SKM-1 (cell line): ENCODE results near the gene ITPA.
"Not testable (repeated sequence)": the region's sequence is repeated elsewhere in the genome, so short reads cannot be mapped to it uniquely, and the experiment has no call there.

Source experiments
- DNase-seq: peaks from one replicate; lab custom pipeline; 2025; ENCODE audit not compliant: unreplicated experiment; lab: John Stamatoyannopoulos, UW

ITPA gene

DNA sequence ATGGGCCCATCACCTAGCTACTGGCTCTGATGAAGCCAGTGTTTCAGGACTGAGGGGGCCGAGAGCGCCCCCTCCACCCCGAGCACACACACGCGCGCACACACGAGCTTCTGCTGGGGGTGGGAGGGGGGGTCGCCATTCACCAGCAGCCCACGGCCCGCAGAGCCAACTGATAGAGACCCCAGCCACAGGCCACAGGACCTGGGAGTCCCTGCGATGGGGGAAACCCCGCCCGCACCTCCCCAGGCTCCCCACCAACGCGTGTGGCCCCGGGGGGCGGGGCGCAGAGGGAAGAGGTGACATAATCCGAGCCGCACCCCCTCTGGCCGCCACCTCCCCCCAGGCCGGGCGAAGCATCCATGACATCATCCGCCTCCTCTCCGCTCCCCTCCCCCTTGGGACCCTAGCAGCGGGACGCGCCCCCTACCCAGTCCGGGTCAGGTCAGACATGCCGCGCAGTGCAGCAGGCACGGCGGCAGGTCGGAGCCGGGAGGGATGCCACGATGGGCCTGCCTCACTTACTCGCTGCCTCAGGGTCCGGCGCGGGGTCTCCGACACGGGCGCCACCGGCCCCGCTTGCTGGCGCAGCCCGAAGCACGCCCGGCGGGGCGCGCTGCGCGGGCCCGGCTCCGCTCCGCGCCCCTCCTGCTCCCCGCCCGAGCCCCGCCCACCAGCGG, 36.2 kb upstream of the ITPA start, which contains the start of gene LZTS3:
TSS of gene LZTS3 (minus strand) at position 617 of the 677 bp plus-strand sequence. CDS start 6,386 bp downstream, outside the sequence.
- DNase-seq = no peak

DNA sequence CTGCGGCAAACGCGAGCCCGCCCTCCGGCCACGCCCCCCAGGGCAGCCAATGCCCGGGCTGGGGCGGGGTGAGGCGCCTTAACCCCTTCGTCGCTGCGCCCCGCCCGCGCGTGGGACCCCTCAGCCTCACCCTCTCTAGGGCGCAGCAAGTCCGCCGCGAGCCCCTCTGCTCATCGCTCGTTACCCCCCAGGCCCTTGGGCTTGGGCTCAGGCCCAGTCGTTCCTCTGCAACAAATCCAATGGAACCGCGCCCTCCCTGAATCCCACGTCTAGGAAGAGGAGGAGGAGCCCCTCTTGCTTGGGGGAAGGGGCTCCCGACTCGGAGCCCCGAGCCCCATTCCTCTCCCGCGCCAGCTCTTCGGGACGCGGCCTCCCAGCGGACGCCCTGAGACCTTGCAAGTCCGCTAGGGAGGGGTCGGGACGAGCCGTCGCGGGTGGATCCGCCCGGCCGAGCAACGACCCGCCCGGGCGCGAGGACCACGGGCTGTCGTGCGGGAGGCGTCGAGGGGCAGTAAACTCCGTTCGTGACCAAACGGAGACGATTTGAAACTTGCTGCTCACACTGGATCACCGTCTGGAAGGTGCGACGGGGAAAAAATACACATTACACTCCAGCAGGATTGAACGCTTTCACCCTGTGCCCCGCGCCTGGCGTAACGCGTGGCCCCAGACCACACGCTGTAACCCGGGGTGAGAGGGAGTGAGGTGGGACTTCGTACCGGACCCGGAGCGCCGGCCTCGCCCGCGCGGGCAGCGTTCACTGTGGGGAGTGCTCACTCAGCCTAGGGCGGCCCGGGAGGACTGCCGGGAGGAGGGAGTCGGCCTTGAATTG, 35.5 kb upstream of the ITPA start:
- peak; percentile 17 for DNase-seq

DNA sequence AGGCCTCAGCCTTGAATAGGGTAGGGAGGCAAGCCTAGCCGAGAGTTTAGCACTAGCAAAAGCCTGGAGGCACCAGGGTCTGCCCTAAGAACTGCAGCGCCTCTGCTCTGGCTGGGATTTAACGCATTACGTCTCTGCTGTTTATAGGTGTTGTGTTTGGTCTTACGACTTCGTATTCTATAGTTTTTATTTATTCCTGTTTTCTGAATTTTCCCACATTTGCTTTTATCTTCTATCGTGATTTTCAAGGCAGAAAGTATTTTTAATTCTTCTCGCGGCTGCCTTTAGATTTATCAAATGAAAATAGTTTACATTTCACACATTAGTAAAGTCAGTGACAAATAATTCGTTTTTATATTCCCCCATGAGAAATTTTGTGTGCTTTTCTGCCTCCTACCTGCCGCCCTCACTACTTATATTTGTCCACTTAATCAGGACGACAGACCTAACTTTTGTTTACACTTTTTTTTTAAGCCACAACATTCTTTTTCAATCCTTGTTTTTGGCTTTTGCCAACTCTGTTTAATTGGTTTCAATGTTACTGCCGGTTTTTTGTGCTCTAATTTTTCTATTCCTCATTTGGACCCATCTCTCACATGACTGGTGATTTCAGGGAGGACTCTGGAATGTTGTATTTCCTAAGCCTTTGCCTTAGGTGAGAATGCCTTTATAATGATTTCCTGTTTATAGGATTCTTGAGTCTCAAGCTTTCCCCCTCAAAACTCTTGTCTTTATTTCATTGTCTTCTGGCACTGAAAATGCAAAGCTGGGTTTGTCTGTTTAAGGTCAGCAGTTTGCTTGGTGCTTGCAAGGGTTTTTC, 34.6 kb upstream of the ITPA start:
- no peak for DNase-seq

DNA sequence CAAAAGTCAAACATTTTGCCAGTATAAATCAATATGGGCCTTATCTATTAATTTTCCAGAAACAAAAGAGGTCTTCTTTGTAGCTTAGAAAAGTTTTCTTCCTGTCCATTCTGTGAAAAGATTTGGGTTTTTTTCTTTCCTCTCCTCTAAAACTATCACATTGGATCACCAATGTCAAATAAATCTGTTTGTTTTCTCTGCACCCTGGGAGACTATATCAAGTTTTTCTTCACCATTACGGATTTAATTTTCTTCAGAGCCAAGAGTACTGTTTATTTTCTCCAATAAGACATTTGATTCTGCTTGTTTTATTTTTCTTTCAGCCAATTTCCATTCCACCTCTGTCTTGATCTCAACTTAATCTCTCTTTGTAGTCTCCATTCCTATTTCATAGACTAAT, 34.0 kb upstream of the ITPA start:
- DNase-seq = no peak

DNA sequence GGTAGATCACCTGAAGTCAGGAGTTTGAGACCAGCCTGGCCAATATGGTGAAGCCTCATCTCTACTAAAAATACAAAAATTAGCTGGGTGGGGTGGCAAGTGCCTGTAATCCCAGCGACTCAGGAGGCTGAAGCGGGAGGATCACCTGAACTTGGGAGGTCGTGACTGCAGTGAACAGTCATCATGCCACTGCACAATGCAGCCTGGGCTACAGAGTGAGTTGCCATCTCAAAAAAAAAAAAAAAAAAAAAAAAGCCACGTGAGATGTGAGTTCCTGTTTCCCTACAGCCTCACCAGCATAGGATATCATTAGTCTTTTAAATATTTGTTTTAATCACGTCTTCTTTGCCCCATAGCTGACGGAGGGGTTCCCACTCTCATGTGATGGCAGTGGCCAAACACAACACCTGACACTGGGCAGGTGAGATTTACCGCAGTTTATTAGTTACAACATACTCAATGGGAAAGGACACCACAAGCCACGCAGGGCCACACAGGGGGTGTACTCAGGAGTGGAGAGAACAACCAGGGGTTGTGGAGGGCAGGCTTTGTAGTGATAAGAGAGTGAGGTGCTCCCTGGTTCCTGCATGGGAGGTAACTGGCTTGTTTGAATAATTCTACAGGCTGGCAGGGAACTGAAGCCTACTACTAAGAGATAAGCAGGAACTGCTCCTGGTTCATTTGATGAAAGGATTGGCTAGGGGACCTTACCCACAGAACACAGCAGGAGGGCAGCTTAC, 31.4 kb upstream of the ITPA start:
- DNase-seq = no peak

DNA sequence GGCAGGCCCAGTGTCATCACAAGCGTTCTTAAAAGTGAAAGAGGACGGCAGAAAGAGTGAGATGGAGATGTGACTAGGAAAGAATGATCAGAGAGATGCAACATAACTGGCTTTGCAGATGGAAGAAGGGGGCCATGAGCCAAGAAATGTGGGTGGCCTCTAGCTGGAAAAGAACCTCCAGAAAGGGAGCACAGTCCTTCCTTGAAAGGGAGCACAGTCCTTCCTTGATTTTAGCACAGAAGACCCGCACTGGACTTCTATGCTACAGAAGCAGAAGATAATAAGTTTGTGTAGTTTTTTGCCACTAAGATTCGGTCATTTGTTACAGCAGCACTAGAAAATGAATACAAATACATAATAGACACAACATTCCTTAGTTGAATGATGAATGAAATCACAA, 29.0 kb upstream of the ITPA start:
- no peak for DNase-seq

DNA sequence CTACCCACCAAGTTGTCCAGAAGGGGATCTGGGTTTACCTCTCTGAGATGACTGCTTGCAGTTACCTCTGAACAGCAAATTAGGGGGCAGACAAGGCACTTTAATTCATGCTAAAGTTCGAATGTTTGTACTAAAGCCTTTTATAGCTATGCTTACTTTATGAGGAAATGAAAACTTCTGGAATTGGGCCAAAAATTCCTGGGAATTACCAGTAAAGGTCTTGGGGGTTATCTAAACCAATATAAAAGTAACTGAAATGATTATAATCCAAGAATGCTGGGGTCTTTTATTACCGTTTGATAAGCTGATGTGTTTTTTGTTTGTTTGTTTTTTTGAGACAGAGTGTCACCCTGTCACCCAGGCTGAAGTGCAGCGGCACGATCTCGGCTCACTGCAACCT, 28.0 kb upstream of the ITPA start:
- DNase-seq = no peak

DNA sequence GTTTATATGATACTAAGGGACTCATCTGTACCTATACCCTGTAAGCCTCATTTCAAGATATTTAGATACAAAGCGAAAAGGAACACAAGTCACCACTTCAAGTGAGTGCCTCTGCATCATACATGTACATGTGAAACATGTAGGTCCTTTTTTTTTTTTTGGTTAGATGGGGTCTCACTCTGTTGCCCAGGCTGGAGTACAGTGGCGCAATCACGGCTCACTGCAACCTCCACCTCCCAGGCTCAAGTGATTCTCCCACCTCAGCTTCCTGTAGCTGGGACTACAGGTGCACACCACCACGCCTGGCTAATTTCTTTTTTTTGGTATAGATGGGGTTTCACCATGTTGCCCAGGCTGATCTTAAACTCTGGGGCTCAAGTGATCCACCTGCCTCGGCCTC, 26.9 kb upstream of the ITPA start:
- DNase-seq = not testable (repeated sequence)

DNA sequence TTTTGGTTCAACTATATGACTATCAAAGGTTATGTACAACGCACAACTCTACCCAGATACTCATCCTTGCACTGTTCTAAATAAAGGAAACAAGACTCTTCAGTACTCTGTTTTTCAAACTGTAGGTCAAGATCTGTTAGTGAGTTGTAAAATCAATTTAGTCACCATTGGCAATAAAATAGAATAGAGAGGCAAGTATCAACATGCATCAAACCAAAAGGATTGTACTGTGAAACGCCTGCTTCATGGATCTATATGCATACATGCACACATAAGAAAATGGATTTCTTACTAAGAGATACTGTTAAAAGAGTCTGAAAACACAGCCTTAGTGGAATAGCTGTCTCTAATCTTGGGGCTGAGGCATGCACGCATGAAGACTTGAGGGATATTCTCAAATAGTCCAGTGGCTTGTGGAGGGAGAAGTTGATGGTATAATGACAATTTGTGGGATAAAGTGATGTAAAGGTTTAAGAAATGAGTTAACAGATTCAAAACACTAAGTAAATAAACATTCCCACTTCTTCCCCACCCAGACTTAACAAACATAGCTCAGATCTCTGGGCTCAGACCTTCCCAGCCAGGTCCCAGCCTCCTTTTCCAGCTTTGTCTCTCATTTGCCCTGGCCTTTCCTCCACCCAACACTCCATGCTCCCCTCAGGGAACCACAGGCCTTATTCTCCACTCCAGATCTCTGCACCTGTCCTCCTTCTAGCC, 25.2 kb upstream of the ITPA start:
- DNase-seq = no peak

DNA sequence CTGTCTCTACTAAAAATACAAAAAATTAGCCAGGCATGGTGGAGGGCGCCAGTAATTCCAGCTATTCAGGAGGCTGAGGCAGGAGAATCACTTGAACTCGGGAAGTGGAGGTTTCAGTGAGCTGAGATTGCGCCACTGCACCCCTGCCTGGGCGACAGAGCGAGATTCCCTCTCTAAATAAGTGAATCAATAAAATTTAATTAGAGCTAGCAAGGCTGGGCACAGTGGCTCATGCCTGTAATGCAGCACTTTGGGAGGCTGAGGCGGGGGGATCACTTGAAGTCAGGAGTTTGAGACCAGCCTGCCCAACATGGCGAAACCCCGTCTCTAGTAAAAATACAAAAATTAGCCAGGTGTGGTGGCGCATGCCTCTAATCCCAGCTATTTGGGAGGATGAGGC, 21.4 kb upstream of the ITPA start:
- not testable (repeated sequence) for DNase-seq

DNA sequence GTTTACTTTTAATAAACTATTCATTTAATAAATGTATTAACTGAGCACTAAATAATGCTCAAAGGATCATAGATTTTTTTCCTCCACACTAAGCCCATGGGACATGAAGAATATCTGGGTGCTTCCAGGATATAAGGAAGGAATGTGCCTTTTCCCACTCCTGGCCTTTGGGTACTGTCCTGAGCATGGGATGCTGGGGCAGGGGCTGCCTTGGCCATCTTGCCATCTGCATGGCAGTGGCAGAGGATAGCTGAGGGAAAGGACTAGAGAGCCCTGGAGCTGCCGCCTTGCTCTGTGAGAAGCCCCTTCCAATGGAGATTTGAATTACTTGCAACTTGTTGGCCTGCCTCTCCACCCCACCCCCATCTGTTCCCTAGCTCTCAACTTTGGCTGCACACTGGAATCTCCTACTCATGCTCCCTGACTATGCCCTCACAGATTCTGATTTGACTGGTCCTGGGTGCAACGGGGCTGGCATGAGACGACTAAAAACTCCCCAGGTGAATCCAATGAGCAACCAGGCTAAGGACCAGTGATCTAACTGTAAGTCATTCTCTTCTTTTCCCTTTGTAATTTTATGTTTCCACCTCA, 20.4 kb upstream of the ITPA start:
- DNase-seq = no peak

DNA sequence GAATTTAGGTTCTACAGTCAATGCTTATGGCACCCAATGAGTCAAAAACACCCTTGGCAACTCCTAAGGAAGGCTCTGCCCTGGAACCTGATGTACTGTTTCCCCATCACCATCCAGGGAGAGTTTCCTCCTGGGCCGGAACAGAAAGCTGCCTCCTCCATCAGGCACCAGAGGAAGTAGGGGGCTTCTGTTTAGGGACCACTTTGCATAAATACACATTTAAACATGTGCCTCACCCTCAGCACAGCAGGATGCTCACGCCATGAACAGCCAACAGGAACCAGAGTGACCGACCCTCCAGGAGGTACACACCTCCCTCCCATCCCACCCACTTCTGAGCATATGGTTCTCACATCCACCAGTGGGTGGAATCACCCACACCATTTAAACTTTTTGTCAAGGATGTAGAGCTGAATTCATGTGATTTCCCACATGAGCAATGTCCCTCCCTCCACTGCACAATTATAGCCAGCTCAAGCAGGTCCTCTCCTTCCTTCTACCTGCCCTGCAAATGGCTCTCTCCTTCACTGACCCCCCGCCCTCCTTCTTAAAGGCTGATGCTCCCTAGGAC, 19.7 kb upstream of the ITPA start:
- DNase-seq = no peak

DNA sequence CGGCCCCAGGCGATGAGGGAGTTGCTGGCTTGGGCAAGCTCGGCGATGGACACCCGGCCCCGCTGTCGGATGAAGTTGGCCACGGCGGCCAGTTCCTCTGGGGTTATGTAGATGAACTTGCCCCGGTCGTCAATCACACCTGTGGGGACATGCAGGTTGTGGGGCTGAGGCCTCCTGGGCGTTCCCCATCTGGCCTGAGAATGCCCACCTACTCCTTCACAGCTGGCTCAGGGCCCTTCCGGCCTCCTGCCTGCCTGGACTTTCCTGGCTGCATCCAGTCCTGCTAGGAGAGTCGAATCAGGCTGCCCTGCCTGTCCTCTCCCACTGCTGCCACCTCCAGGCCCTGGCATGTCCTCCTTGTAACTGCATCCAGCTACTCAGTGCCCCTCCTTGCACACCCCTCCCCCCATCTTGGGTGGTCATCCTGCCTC, 18.6 kb upstream of the ITPA start:
- no peak for DNase-seq

DNA sequence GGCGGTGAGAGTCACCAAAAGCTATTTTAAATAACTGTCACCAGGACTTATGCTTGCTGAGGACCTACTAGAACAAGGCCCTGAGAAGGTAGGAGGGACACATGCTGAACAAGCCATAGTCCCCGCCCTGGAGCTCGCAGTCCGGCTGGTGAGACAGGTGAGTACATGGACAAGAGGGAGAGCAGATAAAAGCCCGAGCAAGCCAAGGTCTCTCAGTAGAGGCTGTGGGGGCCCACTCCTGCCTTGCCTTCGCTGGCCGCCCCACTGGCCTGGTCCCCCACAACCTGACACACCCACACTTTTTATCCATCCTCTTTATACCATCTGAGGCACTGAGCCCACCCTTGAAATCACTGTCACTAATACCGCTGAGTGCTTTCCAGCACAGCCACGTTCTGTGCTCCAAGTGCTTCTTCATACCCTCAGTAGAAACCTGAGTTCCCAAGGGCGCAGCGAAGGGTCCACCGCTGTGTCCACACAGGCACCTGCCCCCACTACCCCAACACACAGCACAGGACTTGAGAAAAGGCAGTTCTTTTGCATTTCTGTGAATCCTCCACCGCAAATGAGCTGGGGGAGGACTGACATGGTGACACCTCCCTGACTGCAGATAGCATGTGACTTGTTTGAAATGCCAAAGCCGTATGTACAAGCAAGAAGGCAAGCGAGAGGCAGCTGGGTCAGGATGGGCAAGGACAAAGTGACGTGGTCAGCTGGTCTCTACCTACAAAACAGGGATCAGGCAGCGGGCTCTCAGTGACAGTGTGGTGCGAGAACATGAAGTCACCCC, 16.9 kb upstream of the ITPA start:
- DNase-seq = no peak

DNA sequence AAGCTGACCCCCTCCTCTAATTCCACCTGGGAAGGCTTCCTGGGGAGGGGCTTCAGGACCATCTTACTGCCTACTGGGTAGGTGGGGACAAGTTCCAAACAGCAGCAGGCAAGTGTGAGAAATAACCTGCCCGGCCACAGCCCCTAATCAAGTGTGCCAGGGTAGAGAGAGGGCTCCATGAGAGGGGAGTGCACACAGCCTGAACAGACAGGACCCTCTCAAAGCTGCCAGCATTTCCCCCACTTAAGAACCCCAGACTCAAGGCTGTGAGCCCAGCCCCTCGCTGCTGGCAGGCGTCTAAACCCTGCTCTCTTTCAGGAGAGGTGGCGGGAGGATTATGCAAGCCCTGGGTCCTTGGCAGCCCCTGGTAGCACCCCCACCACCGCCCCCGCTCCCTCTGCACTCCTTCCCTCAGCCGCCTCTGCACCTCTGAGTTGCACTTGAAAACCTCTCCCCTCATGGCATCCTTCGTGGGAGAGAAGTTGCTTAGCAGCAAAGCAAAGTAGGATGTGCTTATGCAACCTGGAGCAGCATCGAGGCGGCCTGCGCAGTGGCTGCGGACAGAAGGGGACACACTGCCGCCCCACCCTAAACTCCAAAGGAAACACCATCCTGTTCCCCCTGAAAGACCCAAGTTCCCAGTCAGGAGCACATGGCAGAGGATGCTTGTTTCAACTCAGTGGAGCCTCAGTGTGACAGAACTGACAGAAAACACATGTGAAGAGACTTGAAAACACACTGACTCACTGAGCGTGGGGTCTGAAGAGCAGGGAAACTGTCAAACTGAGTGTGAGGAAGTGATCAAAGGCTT, 15.3 kb upstream of the ITPA start:
- no peak for DNase-seq

DNA sequence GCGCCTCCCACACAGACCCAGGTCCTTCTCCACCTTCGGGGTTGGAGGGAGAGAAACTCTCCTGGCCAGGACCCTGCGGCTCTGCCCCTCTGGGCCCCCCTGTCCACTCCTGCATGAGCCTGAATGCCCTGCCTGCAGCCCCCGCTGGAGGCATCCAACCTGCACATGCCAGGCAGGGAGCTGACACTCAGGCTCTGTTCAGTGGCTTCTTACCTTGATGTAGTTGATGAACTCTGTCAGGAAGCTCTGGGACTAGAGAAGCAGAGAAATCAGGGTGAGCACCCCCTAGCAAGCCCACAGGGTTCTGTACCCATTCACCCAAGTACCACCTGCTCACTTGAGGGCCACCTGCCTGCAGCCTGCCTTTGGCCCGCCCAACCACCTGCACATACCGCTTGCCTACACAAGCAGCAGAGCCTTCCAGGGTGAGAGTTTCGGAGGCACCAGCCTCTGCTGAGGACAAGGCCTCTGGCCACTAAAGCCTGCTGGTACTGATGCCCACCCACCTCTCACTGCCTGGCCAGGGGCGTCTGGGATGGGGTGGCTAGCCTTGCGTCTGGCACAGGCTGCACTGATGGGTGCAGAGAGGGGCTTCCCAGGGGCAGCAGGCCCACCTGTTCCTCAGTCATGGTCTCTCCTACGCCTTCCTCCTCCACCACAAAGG, 14.5 kb upstream of the ITPA start:
- no peak for DNase-seq

DNA sequence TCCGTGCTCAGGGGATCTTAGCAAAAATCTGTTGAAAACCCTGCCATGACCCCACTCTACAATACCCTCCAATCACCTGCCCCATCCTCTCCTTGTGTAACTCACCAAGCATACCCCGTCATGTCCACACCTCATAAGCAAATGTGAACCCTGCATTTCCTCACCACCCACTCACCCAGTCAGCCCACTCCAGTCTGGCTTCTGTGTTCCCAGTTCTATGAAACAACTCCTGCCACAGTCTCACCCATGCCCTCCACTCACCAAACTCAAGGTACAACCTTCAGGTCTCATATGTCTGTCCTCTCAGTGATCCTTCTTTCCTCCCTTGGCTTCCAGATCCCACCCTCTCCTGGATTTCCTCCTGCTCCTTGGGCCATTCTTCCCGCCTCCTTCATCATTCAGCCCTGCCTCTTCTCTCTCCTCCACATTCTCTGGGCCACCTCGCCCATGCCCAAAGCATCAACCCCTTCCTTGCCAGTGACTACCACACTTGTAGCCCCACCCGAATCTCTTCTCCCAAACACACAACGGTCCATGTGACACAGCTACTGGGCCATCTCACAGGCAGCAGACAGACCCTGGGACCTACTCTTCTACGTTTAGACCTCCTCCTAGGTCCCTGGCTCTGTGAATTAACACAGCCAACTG, 13.6 kb upstream of the ITPA start:
- DNase-seq = no peak
